Panc1 (cell line): ENCODE data around the gene RPUSD4.

Experiments
- TF ChIP-seq, protein P1 (sequence below), 2 experiments: IDR thresholded peaks; 2 replicates each; pipeline ENCODE4 v1.6.1; 2011 to 2012; ENCODE audit warnings: low read depth in 2 of 2, control low read depth in 1 of 2, low read length in 1 of 2, mild to moderate bottlenecking in 1 of 2, moderate library complexity in 1 of 2; ENCODE audit not compliant: insufficient read depth in 1 of 2
- TF ChIP-seq, protein P2 (sequence below): fragments of 450-650 bp; IDR thresholded peaks from 2 replicates; pipeline ENCODE4 v1.5.1; 2017; ENCODE audit warnings: mild to moderate bottlenecking

DNA sequence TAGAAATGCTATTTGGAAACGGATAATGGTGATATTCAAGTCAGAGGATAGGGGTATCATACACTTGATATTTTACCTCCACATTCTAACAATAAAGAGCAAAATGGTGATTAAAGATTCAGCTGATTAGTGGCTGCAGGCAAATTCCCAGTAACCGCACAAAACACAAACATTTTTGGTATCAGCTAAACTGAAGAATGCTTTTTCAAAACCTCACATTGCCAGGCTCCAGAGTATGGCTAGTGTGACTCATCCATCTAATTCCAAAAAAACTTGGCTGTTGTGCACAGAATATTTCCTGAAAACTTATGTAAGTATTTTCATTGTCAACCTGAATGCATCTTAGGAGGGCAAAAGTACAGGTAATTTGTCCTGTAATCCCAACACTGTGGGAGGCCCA, 46.3 kb upstream of the RPUSD4 start:
- TF ChIP-seq, protein P1, sequence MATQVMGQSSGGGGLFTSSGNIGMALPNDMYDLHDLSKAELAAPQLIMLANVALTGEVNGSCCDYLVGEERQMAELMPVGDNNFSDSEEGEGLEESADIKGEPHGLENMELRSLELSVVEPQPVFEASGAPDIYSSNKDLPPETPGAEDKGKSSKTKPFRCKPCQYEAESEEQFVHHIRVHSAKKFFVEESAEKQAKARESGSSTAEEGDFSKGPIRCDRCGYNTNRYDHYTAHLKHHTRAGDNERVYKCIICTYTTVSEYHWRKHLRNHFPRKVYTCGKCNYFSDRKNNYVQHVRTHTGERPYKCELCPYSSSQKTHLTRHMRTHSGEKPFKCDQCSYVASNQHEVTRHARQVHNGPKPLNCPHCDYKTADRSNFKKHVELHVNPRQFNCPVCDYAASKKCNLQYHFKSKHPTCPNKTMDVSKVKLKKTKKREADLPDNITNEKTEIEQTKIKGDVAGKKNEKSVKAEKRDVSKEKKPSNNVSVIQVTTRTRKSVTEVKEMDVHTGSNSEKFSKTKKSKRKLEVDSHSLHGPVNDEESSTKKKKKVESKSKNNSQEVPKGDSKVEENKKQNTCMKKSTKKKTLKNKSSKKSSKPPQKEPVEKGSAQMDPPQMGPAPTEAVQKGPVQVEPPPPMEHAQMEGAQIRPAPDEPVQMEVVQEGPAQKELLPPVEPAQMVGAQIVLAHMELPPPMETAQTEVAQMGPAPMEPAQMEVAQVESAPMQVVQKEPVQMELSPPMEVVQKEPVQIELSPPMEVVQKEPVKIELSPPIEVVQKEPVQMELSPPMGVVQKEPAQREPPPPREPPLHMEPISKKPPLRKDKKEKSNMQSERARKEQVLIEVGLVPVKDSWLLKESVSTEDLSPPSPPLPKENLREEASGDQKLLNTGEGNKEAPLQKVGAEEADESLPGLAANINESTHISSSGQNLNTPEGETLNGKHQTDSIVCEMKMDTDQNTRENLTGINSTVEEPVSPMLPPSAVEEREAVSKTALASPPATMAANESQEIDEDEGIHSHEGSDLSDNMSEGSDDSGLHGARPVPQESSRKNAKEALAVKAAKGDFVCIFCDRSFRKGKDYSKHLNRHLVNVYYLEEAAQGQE (IDR thresholded peaks at IDR 0.05; ENCODE audit: insufficient read depth in 1 of 2, low read depth in 2 of 2, low read length in 1 of 2): no peak
- TF ChIP-seq, protein P2, sequence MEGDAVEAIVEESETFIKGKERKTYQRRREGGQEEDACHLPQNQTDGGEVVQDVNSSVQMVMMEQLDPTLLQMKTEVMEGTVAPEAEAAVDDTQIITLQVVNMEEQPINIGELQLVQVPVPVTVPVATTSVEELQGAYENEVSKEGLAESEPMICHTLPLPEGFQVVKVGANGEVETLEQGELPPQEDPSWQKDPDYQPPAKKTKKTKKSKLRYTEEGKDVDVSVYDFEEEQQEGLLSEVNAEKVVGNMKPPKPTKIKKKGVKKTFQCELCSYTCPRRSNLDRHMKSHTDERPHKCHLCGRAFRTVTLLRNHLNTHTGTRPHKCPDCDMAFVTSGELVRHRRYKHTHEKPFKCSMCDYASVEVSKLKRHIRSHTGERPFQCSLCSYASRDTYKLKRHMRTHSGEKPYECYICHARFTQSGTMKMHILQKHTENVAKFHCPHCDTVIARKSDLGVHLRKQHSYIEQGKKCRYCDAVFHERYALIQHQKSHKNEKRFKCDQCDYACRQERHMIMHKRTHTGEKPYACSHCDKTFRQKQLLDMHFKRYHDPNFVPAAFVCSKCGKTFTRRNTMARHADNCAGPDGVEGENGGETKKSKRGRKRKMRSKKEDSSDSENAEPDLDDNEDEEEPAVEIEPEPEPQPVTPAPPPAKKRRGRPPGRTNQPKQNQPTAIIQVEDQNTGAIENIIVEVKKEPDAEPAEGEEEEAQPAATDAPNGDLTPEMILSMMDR: no peak
